Measurements from ENCODE around the gene LRMDA.

LRMDA gene

DNA sequence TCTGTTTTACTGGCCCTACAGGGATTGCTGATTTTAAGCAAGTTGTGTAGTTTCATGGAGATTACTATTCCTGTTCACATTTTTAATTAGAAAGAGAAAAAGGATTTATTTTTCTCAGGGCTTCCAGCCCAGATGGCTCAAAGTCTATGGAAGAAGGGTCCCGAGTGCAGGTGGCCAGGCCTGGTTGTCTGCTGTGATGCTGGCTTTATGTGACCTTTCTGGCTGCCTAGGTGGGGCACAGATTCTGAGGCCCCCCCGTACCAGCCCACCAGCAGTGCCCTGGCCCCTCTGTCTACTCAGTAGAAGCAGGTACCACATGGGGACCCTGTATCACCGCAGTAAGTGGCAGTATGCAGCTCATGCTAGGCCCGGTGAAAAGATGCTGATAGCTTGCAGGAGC is 426.5 kb downstream of the LRMDA start:
- Histone ChIP-seq H2BK15ac (ENCODE audit: low read depth, poor library complexity, severe bottlenecking) (no peak overlapping the region), H3K36me3 (ENCODE audit: control insufficient read depth in 1 of 2, insufficient read depth in 2 of 2, low read depth in 1 of 2, low read length in 2 of 2) (no peaks in the 10 kb centered on the region), H3K9me3 (ENCODE audit: control insufficient read depth, low read length) (no peaks in the 10 kb centered on the region), H3K4me3 (ENCODE audit: insufficient read depth in 1 of 2, low read depth in 1 of 2, low read length in 2 of 2) (no peak overlapping the region), H3K14ac (ENCODE audit: low read length in 2 of 2) (no peak overlapping the region), H2BK120ac (ENCODE audit: low read depth, low read length) (no peak overlapping the region), H3K9ac (ENCODE audit: low read length) (no peak overlapping the region), H4K91ac (ENCODE audit: low read length) (no peak overlapping the region), H2BK5ac (ENCODE audit: low read depth, low read length, poor library complexity, severe bottlenecking) (no peak overlapping the region), H2AK5ac (ENCODE audit: low read length, severe bottlenecking) (no peak overlapping the region), H3K4me1 (ENCODE audit: control insufficient read depth, insufficient read depth, low read depth, low read length) (no peaks in the 10 kb centered on the region), H3K4ac (ENCODE audit: low read depth in 1 of 2, low read length in 2 of 2) (no peak overlapping the region), H3K23ac (ENCODE audit: low read length in 2 of 2) (no peak overlapping the region), H3K27ac (ENCODE audit: low read length, poor library complexity, severe bottlenecking) (no peak overlapping the region), H3K27me3 (ENCODE audit: control insufficient read depth in 1 of 2, insufficient read depth in 1 of 2, low read length in 2 of 2) (no peaks in the 10 kb centered on the region), H2AFZ (ENCODE audit: low read depth, low read length) (no peak overlapping the region), H3K4me2 (ENCODE audit: low read length, poor library complexity, severe bottlenecking) (no peak overlapping the region), H3K79me1 (replicated peaks; ENCODE audit: low read length, poor library complexity, severe bottlenecking) (no peaks in the 10 kb centered on the region), H2BK12ac (ENCODE audit: low read length in 2 of 2) (no peak overlapping the region), H4K8ac (ENCODE audit: low read length) (no peak overlapping the region), H3K18ac (ENCODE audit: low read depth in 1 of 2, low read length in 2 of 2) (no peak overlapping the region)
- no peak for DNase-seq
- 94% methylated on average over 4 of the region's 4 CpGs for WGBS

DNA sequence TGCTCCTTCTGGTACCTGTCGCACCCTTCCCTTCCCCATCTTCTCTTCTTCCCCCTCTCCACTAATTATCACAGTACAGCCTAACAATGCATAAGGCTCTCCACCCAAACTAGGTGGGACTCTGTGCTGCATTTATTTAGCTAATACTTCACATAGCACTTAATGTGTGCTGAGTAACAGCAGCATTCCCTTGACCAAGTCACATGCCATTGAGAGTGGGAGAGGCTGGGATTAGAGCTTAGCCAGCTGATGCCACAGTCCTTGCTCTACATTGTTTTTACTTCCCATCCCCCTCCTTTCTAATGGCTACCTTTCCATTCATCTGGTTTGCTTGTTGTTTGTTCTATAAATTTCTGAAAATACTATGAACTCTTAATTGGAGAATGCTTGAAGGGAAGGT is 426.9 kb downstream of the LRMDA start:
- H3K9me3 ChIP-seq (ENCODE audit: control insufficient read depth, low read length): no peaks in the 10 kb centered on the region

DNA sequence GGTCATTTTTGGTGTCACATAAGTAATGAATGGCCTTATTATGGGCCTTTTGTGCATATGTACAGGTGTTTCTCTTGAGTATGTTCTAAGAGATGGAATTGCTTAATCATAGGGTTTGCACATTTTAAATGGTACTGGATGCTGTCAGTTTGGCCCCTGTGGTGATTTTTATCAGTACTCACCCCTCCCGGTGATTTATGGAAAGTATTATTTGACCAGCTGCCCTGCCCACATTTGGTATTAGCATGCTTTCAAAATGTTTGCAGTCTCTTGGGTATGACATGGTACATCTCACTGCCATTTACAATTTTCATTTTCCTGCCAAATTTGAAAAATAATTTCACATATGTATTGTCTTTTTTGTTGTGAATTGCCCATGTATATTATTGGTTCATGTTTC is 427.7 kb downstream of the LRMDA start:
- Histone ChIP-seq H2BK120ac (ENCODE audit: low read depth, low read length) (no peak overlapping the region), H3K18ac (ENCODE audit: low read depth in 1 of 2, low read length in 2 of 2) (no peak overlapping the region), H2BK12ac (ENCODE audit: low read length in 2 of 2) (no peak overlapping the region), H3K36me3 (ENCODE audit: control insufficient read depth in 1 of 2, insufficient read depth in 2 of 2, low read depth in 1 of 2, low read length in 2 of 2) (no peaks in the 10 kb centered on the region), H3K23ac (ENCODE audit: low read length in 2 of 2) (no peak overlapping the region), H3K9ac (ENCODE audit: low read length) (no peak overlapping the region), H2AFZ (ENCODE audit: low read depth, low read length) (no peak overlapping the region), H2BK5ac (ENCODE audit: low read depth, low read length, poor library complexity, severe bottlenecking) (no peak overlapping the region), H2AK5ac (ENCODE audit: low read length, severe bottlenecking) (no peak overlapping the region), H3K27me3 (ENCODE audit: control insufficient read depth in 1 of 2, insufficient read depth in 1 of 2, low read length in 2 of 2) (no peaks in the 10 kb centered on the region), H3K14ac (ENCODE audit: low read length in 2 of 2) (no peak overlapping the region), H2BK15ac (ENCODE audit: low read depth, poor library complexity, severe bottlenecking) (no peak overlapping the region), H3K9me3 (ENCODE audit: control insufficient read depth, low read length) (no peaks in the 10 kb centered on the region), H3K4me3 (ENCODE audit: insufficient read depth in 1 of 2, low read depth in 1 of 2, low read length in 2 of 2) (no peak overlapping the region), H4K91ac (ENCODE audit: low read length) (no peak overlapping the region), H4K8ac (ENCODE audit: low read length) (no peak overlapping the region), H3K79me1 (replicated peaks; ENCODE audit: low read length, poor library complexity, severe bottlenecking) (no peaks in the 10 kb centered on the region), H3K4me2 (ENCODE audit: low read length, poor library complexity, severe bottlenecking) (no peak overlapping the region), H3K4ac (ENCODE audit: low read depth in 1 of 2, low read length in 2 of 2) (no peak overlapping the region), H3K27ac (ENCODE audit: low read length, poor library complexity, severe bottlenecking) (no peak overlapping the region), H3K4me1 (ENCODE audit: control insufficient read depth, insufficient read depth, low read depth, low read length) (no peaks in the 10 kb centered on the region)
- no peak for DNase-seq
- WGBS: no CpG with 5 or more reads among the region's 1 CpG

More for the DNA sequence above, 426.9 kb downstream of the LRMDA start:
- no peaks in the 10 kb centered on the region for H3K27me3 ChIP-seq (ENCODE audit: control insufficient read depth in 1 of 2, insufficient read depth in 1 of 2, low read length in 2 of 2)
- H2BK15ac ChIP-seq (ENCODE audit: low read depth, poor library complexity, severe bottlenecking): no peak overlapping the region
- H2BK12ac ChIP-seq (ENCODE audit: low read length in 2 of 2): no peak overlapping the region
- no peak overlapping the region for H3K4ac ChIP-seq (ENCODE audit: low read depth in 1 of 2, low read length in 2 of 2)
- no peaks in the 10 kb centered on the region for H3K79me1 ChIP-seq (replicated peaks; ENCODE audit: low read length, poor library complexity, severe bottlenecking)
- H2BK5ac ChIP-seq (ENCODE audit: low read depth, low read length, poor library complexity, severe bottlenecking): no peak overlapping the region
- H3K9ac ChIP-seq (ENCODE audit: low read length): no peak overlapping the region
- 96% methylated on average over 1 of the region's 1 CpG for WGBS
- no peaks in the 10 kb centered on the region for H3K36me3 ChIP-seq (ENCODE audit: control insufficient read depth in 1 of 2, insufficient read depth in 2 of 2, low read depth in 1 of 2, low read length in 2 of 2)
- no peak overlapping the region for H2AK5ac ChIP-seq (ENCODE audit: low read length, severe bottlenecking)
- H3K27ac ChIP-seq (ENCODE audit: low read length, poor library complexity, severe bottlenecking): no peak overlapping the region
- no peak overlapping the region for H3K4me3 ChIP-seq (ENCODE audit: insufficient read depth in 1 of 2, low read depth in 1 of 2, low read length in 2 of 2)
- no peak overlapping the region for H2BK120ac ChIP-seq (ENCODE audit: low read depth, low read length)
- H3K18ac ChIP-seq (ENCODE audit: low read depth in 1 of 2, low read length in 2 of 2): no peak overlapping the region
- H4K91ac ChIP-seq (ENCODE audit: low read length): no peak overlapping the region
- no peaks in the 10 kb centered on the region for H3K4me1 ChIP-seq (ENCODE audit: control insufficient read depth, insufficient read depth, low read depth, low read length)
- DNase-seq: no peak
- H3K14ac ChIP-seq (ENCODE audit: low read length in 2 of 2): no peak overlapping the region
- no peak overlapping the region for H4K8ac ChIP-seq (ENCODE audit: low read length)
- H3K4me2 ChIP-seq (ENCODE audit: low read length, poor library complexity, severe bottlenecking): no peak overlapping the region
- H3K23ac ChIP-seq (ENCODE audit: low read length in 2 of 2): no peak overlapping the region
- no peak overlapping the region for H2AFZ ChIP-seq (ENCODE audit: low read depth, low read length)

DNA sequence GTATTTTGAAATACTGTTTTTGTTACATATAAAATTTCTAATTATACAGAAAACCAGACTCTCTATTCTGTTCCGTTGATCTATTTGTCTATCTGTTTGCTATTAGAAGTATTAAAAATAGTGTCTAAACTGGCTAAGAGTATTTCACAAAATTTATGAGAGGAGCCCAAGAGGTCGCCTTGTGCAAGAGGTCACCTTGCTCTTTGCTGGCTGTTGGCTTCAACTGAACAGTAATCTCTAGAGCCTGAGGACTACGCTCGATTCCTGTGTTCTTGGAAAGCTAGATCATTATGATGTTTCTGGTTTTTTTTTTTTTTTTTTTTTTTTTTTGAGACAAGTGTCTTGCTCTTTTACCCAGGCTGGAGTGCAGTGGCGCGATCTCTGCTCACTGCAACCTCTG is 428.6 kb downstream of the LRMDA start:
- no peaks in the 10 kb centered on the region for H3K27me3 ChIP-seq (ENCODE audit: control insufficient read depth in 1 of 2, insufficient read depth in 1 of 2, low read length in 2 of 2)
- no peak overlapping the region for H3K4me2 ChIP-seq (ENCODE audit: low read length, poor library complexity, severe bottlenecking)
- H2BK120ac ChIP-seq (ENCODE audit: low read depth, low read length): no peak overlapping the region
- no peak for DNase-seq
- H3K4me1 ChIP-seq (ENCODE audit: control insufficient read depth, insufficient read depth, low read depth, low read length): no peaks in the 10 kb centered on the region
- no peak overlapping the region for H2AFZ ChIP-seq (ENCODE audit: low read depth, low read length)
- no peak overlapping the region for H3K4me3 ChIP-seq (ENCODE audit: insufficient read depth in 1 of 2, low read depth in 1 of 2, low read length in 2 of 2)
- H3K9me3 ChIP-seq (ENCODE audit: control insufficient read depth, low read length): no peaks in the 10 kb centered on the region
- no peak overlapping the region for H3K14ac ChIP-seq (ENCODE audit: low read length in 2 of 2)
- no peak overlapping the region for H2BK5ac ChIP-seq (ENCODE audit: low read depth, low read length, poor library complexity, severe bottlenecking)
- H2BK12ac ChIP-seq (ENCODE audit: low read length in 2 of 2): no peak overlapping the region
- no peak overlapping the region for H3K23ac ChIP-seq (ENCODE audit: low read length in 2 of 2)
- WGBS: 68% methylated on average over 5 of the region's 6 CpGs
- H2AK5ac ChIP-seq (ENCODE audit: low read length, severe bottlenecking): no peak overlapping the region
- H3K79me1 ChIP-seq (replicated peaks; ENCODE audit: low read length, poor library complexity, severe bottlenecking): no peaks in the 10 kb centered on the region
- no peak overlapping the region for H3K4ac ChIP-seq (ENCODE audit: low read depth in 1 of 2, low read length in 2 of 2)
- no peak overlapping the region for H3K27ac ChIP-seq (ENCODE audit: low read length, poor library complexity, severe bottlenecking)
- H4K91ac ChIP-seq (ENCODE audit: low read length): no peak overlapping the region
- H3K18ac ChIP-seq (ENCODE audit: low read depth in 1 of 2, low read length in 2 of 2): no peak overlapping the region
- H3K9ac ChIP-seq (ENCODE audit: low read length): no peak overlapping the region
- no peak overlapping the region for H2BK15ac ChIP-seq (ENCODE audit: low read depth, poor library complexity, severe bottlenecking)
- H3K36me3 ChIP-seq (ENCODE audit: control insufficient read depth in 1 of 2, insufficient read depth in 2 of 2, low read depth in 1 of 2, low read length in 2 of 2): no peaks in the 10 kb centered on the region
- no peak overlapping the region for H4K8ac ChIP-seq (ENCODE audit: low read length)

Measured in mesenchymal stem cell (in vitro differentiated cells and primary cell).